Mesothelial cell of epicardium (in vitro differentiated cells): ENCODE results near the gene LIPT2. TPM values are rescaled to one million over a fixed set of nuclear protein-coding genes. Genes with fewer than 3 reads are reported as not detected.

ENCODE experiments used
- DNase-seq, 2 experiments: peaks; one replicate each; pipeline ENCODE4 v3.0.0; 2021; ENCODE audit warnings: low spot score in 2 of 2; ENCODE audit not compliant: unreplicated experiment in 2 of 2
- H3K27ac Mint-ChIP-seq: 2 replicates; pipeline ENCODE4 v1.8.0; 2021; ENCODE audit warnings: mixed read lengths
- H3K27me3 Mint-ChIP-seq: 2 replicates; pipeline ENCODE4 v1.8.0; 2021; ENCODE audit warnings: low read depth, mixed read lengths
- H3K36me3 Mint-ChIP-seq: 2 replicates; pipeline ENCODE4 v1.8.0; 2021; ENCODE audit warnings: mixed read lengths
- H3K4me1 Mint-ChIP-seq: 2 replicates; pipeline ENCODE4 v1.8.0; 2021; ENCODE audit warnings: mixed read lengths
- H3K4me3 Mint-ChIP-seq: 2 replicates; pipeline ENCODE4 v1.8.0; 2021; ENCODE audit warnings: mild to moderate bottlenecking, moderate library complexity, mixed read lengths
- H3K9me3 Mint-ChIP-seq: 2 replicates; pipeline ENCODE4 v1.8.0; 2021; ENCODE audit warnings: mixed read lengths
- CTCF ChIP-seq: fragments of 200-600 bp; sonication (generic); IDR thresholded peaks from one replicate; pipeline ENCODE4 v1.5.0; 2021; ENCODE audit warnings: antibody characterized with exemption; ENCODE audit not compliant: unreplicated experiment
- total RNA-seq: library from RNA; stranded (reverse); gene quantifications from 3 replicates; pipeline ENCODE4 v1.2.1, GENCODE V29; 2021

The LIPT2 gene
- total RNA-seq, 1 donor from 2014 or later = 8.7 TPM

DNA sequence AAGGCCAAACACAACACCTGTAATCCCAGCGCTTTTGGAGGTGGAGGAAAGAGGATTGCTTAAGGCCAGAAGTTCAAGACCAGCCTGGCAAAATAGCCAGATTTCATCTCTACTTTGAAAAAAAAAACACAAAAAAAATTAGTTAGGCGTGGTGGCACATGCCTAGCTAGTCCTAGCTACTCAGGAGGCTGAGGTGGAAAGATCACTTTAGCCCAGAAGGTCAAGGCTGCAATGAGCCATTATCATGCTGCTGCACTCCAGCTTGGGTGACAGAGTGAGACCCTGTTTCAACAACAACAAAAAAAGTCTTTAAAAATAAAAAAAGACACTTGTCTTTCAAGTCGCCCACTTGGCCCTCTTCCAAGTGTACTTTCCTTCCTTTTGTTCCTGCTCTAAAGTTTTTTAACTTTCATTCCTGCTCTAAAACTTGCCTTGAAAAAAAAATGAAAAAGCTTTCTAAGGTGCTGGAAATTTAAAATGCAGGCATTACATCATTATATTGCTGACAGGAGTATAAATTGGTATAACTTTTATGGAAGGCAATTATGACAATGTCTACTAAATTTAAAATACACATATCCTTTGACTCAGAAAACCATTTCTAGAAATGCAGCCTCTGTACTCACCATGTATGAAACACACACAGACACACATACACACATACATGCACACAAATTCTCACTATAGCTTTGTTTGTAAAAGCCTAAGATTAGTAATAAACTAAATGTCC, 12.7 kb downstream of the LIPT2 start:
- no peaks in the 10 kb centered on the region for H3K9me3 Mint-ChIP-seq

GRCh38 chr11:74479732-74480123, 13.8 kb downstream of the LIPT2 start:
- no peak for DNase-seq
- no peak for TF ChIP-seq CTCF
- Mint-ChIP-seq H3K27ac (no peak overlapping the region), H3K36me3 (no peaks in the 10 kb centered on the region), H3K4me3 (no peak overlapping the region), H3K9me3 (no peaks in the 10 kb centered on the region), H3K27me3 (no peaks in the 10 kb centered on the region), H3K4me1 (peaks cover 9% of the 10 kb centered on the region)

More for the DNA sequence above, 12.7 kb downstream of the LIPT2 start:
- TF ChIP-seq CTCF = no peak
- H3K4me1 Mint-ChIP-seq = peaks cover 9% of the 10 kb centered on the region
- no peak overlapping the region for H3K27ac Mint-ChIP-seq
- H3K4me3 Mint-ChIP-seq = no peak overlapping the region
- H3K36me3 Mint-ChIP-seq = no peaks in the 10 kb centered on the region
- DNase-seq = no peak
- H3K27me3 Mint-ChIP-seq = no peaks in the 10 kb centered on the region

DNA sequence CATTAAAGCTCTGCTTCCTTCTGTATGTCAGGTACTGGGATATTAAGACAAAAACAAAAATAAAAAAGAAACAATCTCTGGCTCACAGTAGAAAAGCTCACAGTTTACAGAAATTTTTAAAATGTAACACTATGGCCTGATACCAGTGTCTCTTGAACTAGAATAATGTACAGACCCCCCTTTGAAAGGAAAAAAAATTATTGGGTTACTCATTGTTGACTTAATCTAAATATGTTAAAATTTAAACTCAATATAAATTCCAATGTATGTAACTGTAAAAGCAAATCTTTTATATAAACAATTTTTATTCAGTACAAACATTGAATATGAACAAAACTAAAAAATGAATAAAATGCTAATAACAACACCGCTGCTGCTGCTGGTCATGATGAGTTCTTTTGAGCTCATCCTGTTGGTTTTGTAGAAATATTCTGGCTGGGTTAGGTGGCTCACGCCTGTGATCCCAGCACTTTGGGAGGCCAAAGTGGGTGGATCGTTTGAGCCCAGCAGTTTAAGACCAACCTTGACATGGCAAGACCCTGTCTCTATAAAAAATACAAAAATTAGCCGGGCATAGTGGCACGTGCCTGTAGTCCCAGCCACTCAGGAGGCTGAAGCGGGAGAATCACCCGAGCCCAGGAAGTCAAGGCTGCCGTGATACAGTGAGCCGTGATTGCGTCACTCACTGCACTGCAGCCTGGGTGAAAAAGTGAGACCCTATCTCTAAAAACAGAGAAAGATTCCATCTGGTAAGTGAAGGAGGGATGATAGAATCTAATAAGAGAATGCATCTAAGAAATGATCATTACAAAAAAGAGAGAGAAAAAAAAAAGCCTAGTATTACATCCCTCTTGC, 14.4 kb downstream of the LIPT2 start:
- H3K36me3 Mint-ChIP-seq = no peaks in the 10 kb centered on the region
- TF ChIP-seq CTCF = no peak
- DNase-seq = no peak
- peaks cover 9% of the 10 kb centered on the region for H3K4me1 Mint-ChIP-seq
- no peaks in the 10 kb centered on the region for H3K9me3 Mint-ChIP-seq
- H3K4me3 Mint-ChIP-seq = no peak overlapping the region
- H3K27me3 Mint-ChIP-seq = no peaks in the 10 kb centered on the region
- no peak overlapping the region for H3K27ac Mint-ChIP-seq

DNA sequence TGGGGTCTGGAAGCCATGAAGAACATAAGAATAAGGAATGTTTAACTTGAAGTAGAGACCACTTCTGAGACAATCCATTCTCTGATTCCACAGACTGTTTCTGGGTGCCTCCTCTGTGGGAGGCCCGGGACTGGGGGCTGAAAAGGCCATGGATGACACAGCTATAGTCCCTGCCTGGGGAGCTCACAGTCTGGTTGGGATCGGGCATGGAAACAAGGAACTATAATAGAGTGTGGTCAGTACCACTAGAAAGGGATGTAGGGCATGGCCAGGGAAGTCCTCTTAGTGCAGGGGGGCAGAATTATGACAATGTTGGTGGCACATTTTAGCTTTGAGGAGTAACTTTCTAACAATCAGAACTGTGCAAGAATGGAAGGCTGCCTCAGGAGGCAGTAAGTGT, 17.0 kb downstream of the LIPT2 start:
- no peak for DNase-seq
- no peak overlapping the region for H3K27ac Mint-ChIP-seq
- no peaks in the 10 kb centered on the region for H3K27me3 Mint-ChIP-seq
- no peaks in the 10 kb centered on the region for H3K9me3 Mint-ChIP-seq
- no peaks in the 10 kb centered on the region for H3K36me3 Mint-ChIP-seq
- H3K4me1 Mint-ChIP-seq = peaks cover 9% of the 10 kb centered on the region
- no peak overlapping the region for H3K4me3 Mint-ChIP-seq
- no peak for TF ChIP-seq CTCF

- Mint-ChIP-seq H3K27me3 (no peaks in the 10 kb centered on the region), H3K27ac (no peak overlapping the region), H3K4me1 (no peaks in the 10 kb centered on the region), H3K4me3 (no peak overlapping the region), H3K36me3 (no peaks in the 10 kb centered on the region), H3K9me3 (no peaks in the 10 kb centered on the region)
- no peak for TF ChIP-seq CTCF
- DNase-seq = no peak
These were observed 19.2 kb downstream of the LIPT2 start for GRCh38 chr11:74474316-74474715.
